Midbrain (tissue), 1 donor: ENCODE results near the gene BANF2.
"Not testable (repeated sequence)": the region's sequence is repeated elsewhere in the genome, so short reads cannot be mapped to it uniquely, and the experiment has no call there.

Experiments
- DNase-seq: peaks from one replicate; lab custom pipeline; 2025; lab: John Stamatoyannopoulos, UW

BANF2 gene

DNA sequence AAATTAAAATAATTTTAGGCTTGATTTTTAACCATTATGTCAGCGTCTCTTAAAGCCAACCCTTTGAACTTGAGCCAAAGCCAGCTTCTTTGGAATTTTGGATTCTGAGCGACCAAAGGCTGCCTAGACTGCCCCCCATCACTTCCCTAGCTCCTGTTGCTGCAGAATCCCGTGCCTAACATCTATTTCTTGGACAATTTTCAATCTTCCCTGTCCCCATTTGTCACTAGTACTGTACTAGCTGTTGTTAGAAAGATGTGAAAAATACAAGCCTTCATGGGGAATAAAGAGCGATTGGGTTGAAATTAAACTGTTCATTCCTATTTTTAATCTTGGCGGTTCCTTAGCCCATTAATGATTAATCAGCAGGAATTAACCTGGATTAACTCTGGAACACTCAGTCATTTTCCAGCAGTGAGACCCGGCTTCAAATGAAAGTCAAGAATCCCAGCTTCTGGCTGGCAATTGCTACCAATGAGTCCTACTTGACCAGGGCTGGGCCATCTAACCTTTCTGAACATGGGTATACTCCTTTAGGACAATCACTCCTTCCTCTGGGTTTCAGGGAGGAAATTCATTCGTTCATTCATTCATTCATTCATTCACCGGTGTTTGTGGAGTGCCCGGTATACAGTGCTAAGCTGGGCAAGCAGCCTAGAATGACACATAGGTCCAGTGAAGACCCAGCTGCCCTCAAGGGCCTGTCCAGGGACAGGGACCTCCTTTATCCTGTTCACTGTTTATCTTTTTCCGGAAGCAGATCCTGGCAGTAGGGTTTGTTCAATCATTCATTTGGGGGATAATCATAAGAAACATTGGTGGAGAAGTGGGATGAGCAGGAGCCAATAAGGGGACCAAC is 16.3 kb upstream of the BANF2 start:
- DNase-seq: no peak

- DNase-seq: no peak
These were observed 15.5 kb upstream of the BANF2 start for GRCh38 chr20:17684077-17684888.

GRCh38 chr20:17685168-17685567 is 14.6 kb upstream of the BANF2 start:
- DNase-seq: no peak

- DNase-seq: no peak
These were observed 12.0 kb upstream of the BANF2 start for GRCh38 chr20:17687800-17688199.

- no peak for DNase-seq
These were observed 10.8 kb upstream of the BANF2 start for GRCh38 chr20:17688965-17689364.

GRCh38 chr20:17690144-17690543 is 9.6 kb upstream of the BANF2 start:
- DNase-seq: no peak

DNA sequence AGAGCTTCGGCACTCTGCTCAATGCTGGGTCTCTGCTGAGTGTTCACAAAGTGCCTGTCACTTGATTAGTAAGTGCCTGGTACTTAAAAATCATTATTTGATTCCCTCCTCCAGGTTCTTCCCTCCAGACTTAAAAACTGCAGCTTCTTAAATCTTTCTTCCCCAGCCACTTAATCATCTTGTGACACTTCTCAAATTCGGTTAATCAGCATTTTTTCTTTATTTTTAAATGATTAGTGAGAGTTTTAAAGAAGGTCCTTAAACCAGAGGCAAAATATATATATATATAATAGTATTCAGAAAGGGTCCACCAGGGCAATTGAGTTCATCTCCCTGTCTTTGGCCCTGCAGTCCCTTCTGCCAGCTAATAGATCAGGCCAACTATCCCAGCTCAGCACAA is 8.0 kb upstream of the BANF2 start:
- no peak for DNase-seq

DNA sequence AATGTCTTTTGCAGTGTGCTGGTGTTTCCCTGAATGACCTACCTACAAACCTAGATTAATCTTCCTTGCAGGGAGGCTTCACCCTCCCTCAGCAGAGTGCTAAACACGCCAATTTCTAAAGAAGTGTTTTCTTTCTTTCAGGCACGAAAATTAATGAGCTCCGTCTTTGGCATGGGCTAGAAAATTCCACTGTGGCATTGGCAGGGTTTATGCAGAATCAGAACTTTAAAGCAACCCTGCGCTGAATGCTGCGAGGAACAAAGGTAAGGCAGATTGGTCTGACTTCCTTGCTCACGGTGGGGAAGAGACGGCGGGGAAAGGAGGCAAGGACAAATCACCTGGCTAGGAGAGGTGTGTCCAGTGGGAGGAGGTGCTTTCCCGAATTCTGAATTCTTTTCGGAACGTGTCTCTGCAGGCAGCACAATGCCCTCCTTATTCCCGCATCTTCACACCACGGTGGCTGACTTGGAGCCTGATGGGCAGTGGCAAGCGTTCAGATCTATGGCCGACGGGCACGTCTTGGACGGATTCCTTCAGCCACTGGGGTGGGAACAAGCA is 6.2 kb upstream of the BANF2 start:
- no peak for DNase-seq

- DNase-seq: no peak
These were observed 5.0 kb upstream of the BANF2 start for GRCh38 chr20:17694767-17695166.

DNA sequence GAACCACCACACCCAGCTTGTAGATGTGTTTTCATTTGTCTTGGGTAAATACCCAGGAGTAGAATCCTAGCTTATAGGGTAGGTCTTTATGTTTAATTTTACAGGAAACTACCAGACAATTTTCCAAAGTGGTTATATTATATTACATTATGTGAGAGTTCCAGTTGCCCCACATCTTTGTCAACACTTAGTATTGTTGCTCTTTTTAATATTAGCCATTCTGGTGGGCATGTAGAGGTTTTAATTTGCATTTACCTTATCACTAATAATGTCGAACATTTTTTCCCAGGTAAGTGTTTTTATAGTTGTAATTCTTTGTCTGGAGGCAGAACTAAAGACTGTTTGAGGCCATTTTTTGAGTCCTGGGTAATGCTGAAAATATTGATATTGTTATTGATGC is 3.5 kb upstream of the BANF2 start:
- no peak for DNase-seq

DNA sequence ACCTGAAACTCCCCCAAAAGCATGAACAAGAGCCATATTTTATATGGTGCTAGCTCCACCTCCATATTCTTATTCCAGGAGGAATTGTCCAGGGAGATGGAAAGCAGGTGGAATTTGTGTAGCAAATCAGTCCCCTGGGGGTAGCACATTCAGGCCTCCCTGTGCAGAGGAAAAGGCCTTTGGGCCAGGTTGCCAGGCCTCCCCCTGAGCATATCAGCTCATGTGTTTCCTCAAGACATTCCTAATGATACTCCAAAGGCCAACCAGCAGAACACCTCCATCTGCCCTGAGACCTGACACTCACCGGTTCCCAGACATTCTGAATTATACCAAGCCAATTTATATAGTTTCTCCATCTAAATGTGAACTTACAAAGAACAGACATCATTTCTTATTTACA is 2.6 kb upstream of the BANF2 start:
- no peak for DNase-seq

GRCh38 chr20:17698384-17698783 is 1.4 kb upstream of the BANF2 start:
- DNase-seq: no peak

- no peak for DNase-seq
These were observed 871 bp downstream of the BANF2 start for GRCh38 chr20:17700637-17701036.

DNA sequence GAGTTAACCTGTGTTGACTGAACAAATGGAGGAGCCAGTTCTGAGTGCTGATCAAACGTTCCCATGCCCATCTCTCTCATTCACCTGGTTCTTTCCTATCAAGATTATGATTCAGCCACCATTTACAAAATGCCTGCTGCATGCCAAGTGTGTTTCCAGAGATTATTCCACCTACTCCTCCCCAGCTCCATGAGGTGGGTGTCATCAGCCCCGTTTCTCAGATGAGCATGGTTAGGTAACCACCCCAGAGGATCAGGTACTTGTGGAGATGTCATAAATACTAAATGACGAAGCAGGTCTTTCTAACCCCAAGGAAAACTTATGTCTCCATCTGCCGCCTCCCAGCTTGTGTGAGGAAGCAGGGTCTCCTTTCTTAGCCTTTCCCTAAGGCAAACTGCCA is 2.1 kb downstream of the BANF2 start:
- DNase-seq: no peak

- no peak for DNase-seq
These were observed 5.0 kb downstream of the BANF2 start for GRCh38 chr20:17704589-17705317.

- DNase-seq: no peak
These were observed 6.2 kb downstream of the BANF2 start for GRCh38 chr20:17705916-17706315.

- DNase-seq: no peak
These were observed 6.9 kb downstream of the BANF2 start for GRCh38 chr20:17706632-17707031.

DNA sequence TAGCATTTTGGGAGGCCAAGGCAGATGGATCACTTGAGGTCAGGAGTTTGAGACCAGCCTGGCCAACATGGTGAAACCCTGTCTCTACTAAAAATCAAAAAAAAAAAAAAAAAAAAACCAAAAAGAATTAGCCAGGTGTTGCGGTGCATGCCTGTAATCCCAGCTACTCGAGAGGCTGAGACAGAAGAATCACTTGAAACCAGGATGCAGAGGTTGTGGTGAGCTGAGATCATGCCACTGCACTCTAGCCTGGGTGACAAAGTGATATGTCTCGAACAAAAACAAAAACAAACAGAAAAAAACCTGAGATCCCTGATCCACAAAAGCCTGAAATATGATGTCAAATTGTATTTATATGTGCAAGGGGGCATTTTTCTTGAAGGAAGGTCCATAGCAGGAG is 8.2 kb downstream of the BANF2 start:
- DNase-seq: not testable (repeated sequence)

GRCh38 chr20:17708675-17709360 is 9.1 kb downstream of the BANF2 start:
- no peak for DNase-seq

DNA sequence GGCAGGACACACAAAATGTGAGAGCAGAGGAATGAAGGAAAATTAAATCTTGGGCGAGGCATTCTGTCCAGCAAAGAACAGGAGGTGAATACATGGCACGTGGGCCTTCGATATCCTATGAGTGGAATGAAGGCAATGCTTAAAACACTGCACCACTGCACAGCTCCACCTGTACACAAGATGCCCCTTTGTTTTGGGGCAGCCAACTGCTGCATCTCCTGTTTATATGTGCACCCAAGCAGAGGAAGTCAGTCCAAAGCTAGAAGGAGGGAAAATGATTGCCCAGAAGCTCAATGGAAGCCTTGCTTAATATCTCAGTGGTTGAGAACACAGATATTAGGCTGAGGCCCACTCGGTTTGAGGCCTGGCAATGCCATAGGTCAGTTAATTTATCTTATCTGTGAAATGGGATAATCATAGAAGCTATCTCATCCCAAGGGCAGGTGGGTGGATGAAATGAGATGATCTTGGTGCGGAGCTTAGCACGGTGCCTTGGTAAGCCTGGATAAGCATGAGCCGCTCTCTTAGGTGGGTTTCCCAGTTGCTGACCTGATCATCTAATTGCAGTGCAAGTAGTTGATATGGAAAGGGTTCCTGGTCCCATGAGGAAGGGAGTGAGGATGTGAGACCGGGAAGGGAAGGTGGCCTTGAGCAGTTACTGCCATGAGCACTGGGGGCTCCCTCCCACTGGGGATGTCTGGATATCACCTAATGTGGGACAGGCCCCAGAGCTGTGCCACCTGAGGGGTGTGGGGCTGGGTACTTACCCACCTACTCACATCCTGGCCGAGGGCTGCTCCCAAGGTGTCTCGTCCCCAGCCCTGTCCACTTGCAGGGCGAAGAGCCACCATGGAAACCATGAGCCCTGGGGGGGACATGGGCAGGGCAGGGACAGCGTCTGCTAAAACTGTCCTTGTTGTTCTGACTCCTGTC is 9.9 kb downstream of the BANF2 start:
- no peak for DNase-seq
